GM03348 (cell line): Measurements from ENCODE around the gene WDR45.
"Not testable (repeated sequence)": the region's sequence is repeated elsewhere in the genome, so short reads cannot be mapped to it uniquely, and the experiment has no call there.

Source experiments
- DNase-seq: peaks from one replicate; pipeline ENCODE4 v3.0.0; 2012; ENCODE audit warnings: low spot score

WDR45 gene

DNA sequence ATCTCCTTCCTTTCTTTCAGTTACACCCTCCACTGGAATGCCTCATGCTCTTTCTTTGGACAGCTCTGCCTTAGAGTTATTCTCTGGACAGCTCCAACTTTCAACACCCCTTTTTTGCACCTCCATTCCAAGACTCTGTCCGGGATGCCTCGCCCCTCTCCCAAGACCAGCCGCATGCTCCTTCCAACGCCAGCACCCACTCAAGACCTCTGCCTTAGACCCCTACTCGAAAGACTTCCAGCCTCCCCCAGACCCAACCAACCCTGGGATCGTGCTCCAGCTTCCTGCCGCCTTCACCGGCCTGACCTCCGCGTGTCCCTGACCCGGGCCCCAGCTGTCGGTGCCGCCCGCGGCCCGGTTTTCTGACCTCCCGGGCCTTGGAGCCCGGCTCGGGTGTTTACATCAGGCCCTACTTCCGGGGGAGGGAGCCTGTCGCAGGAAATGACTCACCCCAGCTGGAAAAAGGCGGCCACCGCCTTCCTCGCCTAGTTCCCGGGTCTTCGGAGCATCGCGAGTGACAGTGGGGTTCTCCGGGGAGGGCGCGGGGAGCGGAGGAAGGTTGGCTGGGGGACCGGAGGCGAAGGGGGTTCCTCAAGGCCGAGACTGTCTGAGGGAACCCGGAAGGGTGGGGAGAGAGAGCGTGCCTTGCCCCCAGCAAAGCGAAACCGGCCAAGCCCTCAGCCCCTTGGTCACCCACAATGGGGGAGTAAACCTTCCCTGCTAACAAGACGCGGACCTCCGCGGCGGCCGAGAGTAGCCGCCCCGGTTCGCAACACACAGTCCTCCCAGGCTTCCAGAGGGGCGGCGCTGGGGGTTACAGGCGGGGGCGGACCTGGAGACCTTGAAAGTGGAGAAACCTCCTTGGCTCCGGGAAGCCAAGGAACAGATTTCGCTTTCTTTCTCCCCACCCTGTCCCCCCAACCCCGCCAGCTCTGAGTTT is at the start of gene WDR45:
Gene WDR45, minus strand, starts transcription at position 399 of the 940 bp plus-strand sequence. CDS start 1,792 bp downstream, outside the sequence.
- peak; percentile 85 for DNase-seq

DNA sequence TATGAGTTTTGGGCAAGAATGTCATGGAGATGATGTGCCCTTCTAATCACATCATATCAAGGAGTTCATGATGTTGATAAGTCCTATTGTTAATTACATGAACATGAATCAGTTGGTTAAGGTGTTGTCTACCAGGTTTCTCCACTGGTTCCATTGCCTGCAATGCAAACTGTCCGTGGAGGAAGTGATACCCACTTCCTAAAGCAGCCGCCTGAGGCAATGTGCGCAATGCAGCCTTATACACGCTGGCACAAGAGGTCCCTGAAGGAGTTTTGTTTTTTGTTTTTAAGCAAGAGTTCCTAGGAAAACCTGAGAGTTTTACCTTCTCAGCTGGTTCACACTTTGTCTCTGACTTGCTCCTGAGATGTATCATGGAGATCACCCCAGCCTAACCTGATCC is 49.7 kb upstream of the WDR45 start:
- DNase-seq = no peak

GRCh38 chrX:49127742-49128258 is 48.1 kb upstream of the WDR45 start:
- DNase-seq = not testable (repeated sequence)

- DNase-seq = no peak
These were observed 42.8 kb upstream of the WDR45 start for GRCh38 chrX:49122499-49122898.

DNA sequence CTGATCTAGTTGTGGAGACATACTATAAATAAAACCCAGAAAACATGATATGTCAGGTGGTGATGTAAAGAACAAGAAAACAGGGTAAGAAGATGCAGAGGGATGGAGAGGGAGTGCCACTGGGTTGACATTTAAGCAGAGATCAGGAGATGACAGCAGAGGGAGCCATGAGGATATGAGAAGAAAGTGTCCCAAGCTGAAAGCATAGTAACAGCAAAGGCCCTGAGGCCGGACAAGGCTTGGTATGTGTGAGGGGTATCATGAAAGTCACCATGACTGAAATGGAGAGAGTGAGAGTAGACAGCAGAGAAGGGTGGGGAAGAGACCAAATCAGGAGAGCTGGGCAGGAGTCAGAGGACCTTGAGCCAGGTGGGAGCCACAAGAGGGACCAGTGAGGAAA is 40.4 kb upstream of the WDR45 start:
- DNase-seq = no peak

DNA sequence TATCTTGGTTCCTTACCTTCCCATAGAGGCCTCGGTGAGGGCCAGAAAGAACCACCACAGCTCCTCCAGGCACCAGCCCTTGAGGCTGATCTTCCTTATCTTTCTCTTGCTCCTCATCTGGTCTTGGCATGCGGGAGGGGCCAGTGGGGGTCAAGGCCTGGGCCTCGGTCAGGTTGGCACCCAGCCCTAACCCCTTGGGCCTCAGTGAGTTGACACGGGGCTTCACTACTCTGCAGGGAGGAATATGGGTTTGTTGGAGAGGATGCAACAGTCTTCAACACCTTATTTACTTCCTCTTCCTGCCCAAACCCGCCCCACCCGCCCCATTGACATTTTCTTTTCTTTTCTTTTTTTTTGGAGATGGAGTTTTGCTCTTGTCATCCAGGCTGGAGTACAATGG is 37.9 kb upstream of the WDR45 start:
- no peak for DNase-seq

DNA sequence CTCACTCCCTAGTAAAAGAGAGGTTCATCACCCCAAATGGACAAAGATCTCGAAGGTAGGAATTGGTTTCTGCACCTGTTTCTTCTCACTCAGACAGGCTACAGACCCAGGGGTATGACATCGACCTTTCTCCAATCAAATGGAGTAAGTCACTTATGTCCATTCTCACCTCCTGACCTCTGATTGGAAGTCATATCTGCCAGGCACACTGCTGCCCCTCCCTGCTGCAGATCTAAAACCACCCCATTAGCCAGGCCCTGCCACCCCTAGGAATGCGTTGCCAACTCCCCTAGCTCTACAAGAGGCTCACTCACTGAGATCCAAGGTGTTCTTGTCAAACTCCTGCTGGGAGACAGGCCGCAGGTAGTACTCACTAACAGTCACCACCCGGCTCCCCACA is 37.0 kb upstream of the WDR45 start:
- DNase-seq = no peak

GRCh38 chrX:49116076-49116475 is 36.4 kb upstream of the WDR45 start:
- no peak for DNase-seq

- no peak for DNase-seq
These were observed 32.1 kb upstream of the WDR45 start for GRCh38 chrX:49111791-49112190.

- DNase-seq = no peak
These were observed 30.7 kb upstream of the WDR45 start for GRCh38 chrX:49110417-49110816.

- no peak for DNase-seq
These were observed 29.0 kb upstream of the WDR45 start for GRCh38 chrX:49108641-49109040.

- peak; percentile 41 for DNase-seq
These were observed 27.2 kb upstream of the WDR45 start for GRCh38 chrX:49106930-49107329.

DNA sequence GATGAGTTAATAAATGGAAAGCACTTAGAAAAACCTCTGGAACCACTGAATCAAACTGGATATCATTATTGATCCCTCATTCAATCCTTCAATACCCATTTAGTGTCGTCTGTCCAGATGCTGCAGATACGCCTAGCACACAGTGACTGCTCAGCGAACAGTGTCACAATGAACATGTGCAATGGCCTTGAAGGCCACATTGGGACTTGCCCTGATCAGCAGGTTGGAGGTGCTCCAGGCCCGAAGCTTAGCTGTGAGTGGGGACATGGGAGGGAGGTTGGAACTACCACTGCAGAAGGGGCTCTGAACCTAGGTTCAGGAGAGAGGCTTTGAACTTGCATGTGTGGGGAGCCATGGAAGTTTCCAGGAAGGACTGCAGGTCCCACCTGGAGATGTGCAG is 26.6 kb upstream of the WDR45 start:
- no peak for DNase-seq

GRCh38 chrX:49103637-49104036 is 23.9 kb upstream of the WDR45 start:
- no peak for DNase-seq

GRCh38 chrX:49102190-49102589 is 22.5 kb upstream of the WDR45 start:
- DNase-seq = no peak

- DNase-seq = no peak
These were observed 21.9 kb upstream of the WDR45 start for GRCh38 chrX:49101629-49101984.

DNA sequence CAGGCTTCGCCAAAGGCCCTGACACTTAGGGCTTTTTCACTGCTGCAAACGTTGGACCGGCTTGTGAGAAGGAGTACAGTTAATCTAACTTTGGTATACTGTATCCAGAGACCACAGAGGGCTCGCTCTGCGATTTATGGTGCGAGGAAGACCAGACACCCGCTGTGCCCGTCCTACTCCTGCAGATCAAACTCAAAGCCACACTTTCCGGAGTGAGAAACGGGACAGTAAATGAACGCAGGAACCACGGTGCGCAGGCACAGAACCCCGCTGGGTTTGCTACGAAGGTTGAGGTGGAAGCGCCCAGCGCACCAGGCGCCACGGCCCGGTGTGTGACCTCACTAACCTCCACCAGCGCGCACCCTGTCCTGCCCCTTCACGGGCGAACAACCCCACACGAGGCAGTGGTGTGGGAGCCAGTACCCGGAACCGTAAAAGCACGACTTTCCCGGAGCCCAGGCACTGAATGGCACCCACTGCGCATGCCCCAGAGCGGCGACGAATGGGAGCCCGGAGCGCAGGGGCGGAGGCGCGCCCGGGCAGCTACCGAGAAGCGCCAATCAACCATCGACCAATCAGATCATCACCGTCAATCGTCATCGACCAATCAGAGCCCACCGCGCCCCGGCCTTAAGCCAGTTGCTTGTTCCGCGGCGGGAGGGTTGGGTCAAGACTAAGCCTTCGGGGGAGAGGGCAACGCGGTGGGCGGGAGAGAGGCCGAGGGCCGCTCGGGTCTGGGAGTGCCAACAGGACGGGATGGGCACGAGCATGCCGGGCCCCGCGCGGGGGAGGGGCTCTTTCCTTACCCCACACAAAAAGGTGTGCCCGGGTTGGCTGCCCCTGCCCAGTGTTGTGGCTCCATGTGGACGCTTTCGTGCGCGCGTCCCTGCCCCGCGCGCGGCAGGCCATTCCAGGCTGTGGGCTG is 21.3 kb upstream of the WDR45 start:
- peak; percentile 99 for DNase-seq

DNA sequence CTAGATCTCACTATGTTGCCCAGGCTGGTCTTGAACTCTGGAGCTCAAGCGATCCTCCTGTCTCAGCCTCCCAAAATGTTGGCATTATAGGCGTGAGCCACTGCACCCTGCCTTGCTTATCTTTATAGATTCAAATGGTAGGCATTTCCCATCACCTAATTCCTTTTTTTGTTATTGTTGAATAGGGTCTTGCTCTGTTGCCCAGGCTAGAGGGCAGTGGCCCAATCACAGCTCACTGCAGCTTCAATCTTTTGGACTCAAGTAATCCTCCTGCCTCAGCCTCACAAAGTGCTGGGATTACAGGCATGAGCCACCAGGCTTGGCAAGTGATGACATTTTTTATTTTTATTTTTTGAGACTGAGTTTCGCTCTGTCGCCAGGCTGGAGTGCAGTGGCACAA is 16.7 kb upstream of the WDR45 start:
- DNase-seq = no peak

GRCh38 chrX:49089553-49089952 is 9.9 kb upstream of the WDR45 start:
- no peak for DNase-seq

- no peak for DNase-seq
These were observed 2.7 kb upstream of the WDR45 start for GRCh38 chrX:49082271-49082871.

DNA sequence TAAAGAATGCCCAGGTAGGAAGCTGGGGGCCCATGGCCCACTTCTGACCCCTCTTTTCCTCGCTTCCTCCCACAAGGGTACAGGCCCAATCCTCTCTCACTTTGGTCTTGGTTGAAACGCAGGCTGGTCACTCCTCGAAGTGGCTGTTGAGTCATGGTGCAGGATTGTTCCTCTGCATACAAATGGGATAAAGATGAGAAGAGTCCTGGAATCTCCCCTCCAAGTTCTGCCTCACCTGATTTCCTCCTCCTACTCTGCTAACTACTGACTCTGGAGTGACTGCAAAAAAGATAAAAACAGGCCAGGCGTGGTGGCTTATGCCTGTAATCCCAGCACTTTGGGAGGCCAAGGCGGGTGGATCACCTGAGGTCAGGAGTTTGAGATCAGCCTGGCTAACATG is 1.7 kb downstream of the WDR45 start:
- DNase-seq = no peak

DNA sequence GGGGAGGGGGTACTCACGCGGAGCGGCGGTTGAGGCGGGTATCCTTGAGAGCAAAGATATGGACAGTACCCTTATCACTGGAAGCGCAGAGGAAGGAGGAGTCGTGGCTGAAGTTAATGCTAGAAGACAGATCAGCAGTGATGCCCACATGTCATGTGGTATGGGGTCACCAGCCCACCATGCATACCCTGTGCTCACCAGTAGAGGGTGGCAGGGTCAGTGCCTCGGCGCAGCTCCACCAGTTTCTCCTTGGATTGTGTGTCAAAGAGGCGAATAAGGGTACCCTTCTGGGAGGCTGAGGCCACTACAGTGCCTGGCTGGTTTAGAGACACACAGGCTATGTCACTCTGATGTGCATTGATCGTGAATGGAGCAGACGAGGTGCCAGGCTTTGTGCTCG is 4.3 kb downstream of the WDR45 start:
- DNase-seq = no peak
